Mesenchymal stem cell (in vitro differentiated cells and primary cell): ENCODE measurements around the gene GUCA2A.

Experiments used
- DNase-seq: peaks from one replicate; pipeline ENCODE4 v3.0.0-alpha.2; 2013
- H2AFZ ChIP-seq: one replicate; pipeline ENCODE4 v1.6.1; 2013; ENCODE audit warnings: low read depth, mild to moderate bottlenecking, control low read depth, inconsistent platforms, low read length, moderate library complexity
- H2AK5ac ChIP-seq: 2 replicates; pipeline ENCODE4 v1.6.1; 2013; ENCODE audit warnings: low read length, moderate library complexity, mild to moderate bottlenecking, inconsistent platforms; ENCODE audit not compliant: severe bottlenecking
- H2BK120ac ChIP-seq: one replicate; pipeline ENCODE4 v1.6.1; 2013; ENCODE audit warnings: low read depth, mild to moderate bottlenecking, inconsistent platforms, low read length, moderate library complexity
- H2BK12ac ChIP-seq, 2 experiments: one replicate each; pipeline ENCODE4 v1.6.1; 2013; ENCODE audit warnings: inconsistent platforms in 2 of 2, low read length in 2 of 2, mild to moderate bottlenecking in 2 of 2, moderate library complexity in 2 of 2, control low read depth in 1 of 2
- H2BK15ac ChIP-seq: one replicate; pipeline ENCODE4 v1.6.1; 2013; ENCODE audit warnings: mild to moderate bottlenecking, low read depth, inconsistent platforms; ENCODE audit not compliant: poor library complexity, severe bottlenecking
- H2BK5ac ChIP-seq: 2 replicates; pipeline ENCODE4 v1.6.1; 2013; ENCODE audit warnings: low read depth, mild to moderate bottlenecking, low read length, control low read depth, inconsistent platforms; ENCODE audit not compliant: poor library complexity, severe bottlenecking
- H3K14ac ChIP-seq, 2 experiments: one replicate each; pipeline ENCODE4 v1.6.1; 2013; ENCODE audit warnings: inconsistent platforms in 2 of 2, low read length in 2 of 2, control low read depth in 1 of 2, mild to moderate bottlenecking in 1 of 2, moderate library complexity in 1 of 2
- H3K18ac ChIP-seq, 2 experiments: one replicate each; pipeline ENCODE4 v1.6.1; 2013; ENCODE audit warnings: inconsistent platforms in 2 of 2, low read length in 2 of 2, control low read depth in 1 of 2, low read depth in 1 of 2, mild to moderate bottlenecking in 1 of 2
- H3K23ac ChIP-seq, 2 experiments: one replicate each; pipeline ENCODE4 v1.6.1; 2013; ENCODE audit warnings: inconsistent platforms in 2 of 2, low read length in 2 of 2, mild to moderate bottlenecking in 2 of 2, moderate library complexity in 2 of 2, control low read depth in 1 of 2
- H3K27ac ChIP-seq: 2 replicates; pipeline ENCODE4 v1.5.1; 2013; ENCODE audit warnings: mild to moderate bottlenecking, moderate library complexity, low read length, control low read depth, inconsistent platforms; ENCODE audit not compliant: poor library complexity, severe bottlenecking
- H3K27me3 ChIP-seq, 2 experiments: 2 replicates each; pipeline versions ENCODE4 v1.6.1 to v1.7.0; 2013; ENCODE audit warnings: low read length in 2 of 2, mild to moderate bottlenecking in 2 of 2, moderate library complexity in 2 of 2, control low read depth in 1 of 2, inconsistent platforms in 1 of 2; ENCODE audit not compliant: control insufficient read depth in 1 of 2, insufficient read depth in 1 of 2
- H3K36me3 ChIP-seq, 2 experiments: 2 replicates each; pipeline versions ENCODE4 v1.6.1 to v1.7.0; 2013; ENCODE audit warnings: low read length in 2 of 2, control low read depth in 1 of 2, inconsistent platforms in 1 of 2, low read depth in 1 of 2, mild to moderate bottlenecking in 1 of 2; ENCODE audit not compliant: insufficient read depth in 2 of 2, control insufficient read depth in 1 of 2
- H3K4ac ChIP-seq, 2 experiments: one replicate each; pipeline ENCODE4 v1.6.1; 2013; ENCODE audit warnings: inconsistent platforms in 2 of 2, low read length in 2 of 2, mild to moderate bottlenecking in 2 of 2, moderate library complexity in 2 of 2, control low read depth in 1 of 2, low read depth in 1 of 2
- H3K4me1 ChIP-seq: 2 replicates; pipeline ENCODE4 v1.6.1; 2013; ENCODE audit warnings: low read depth, low read length, control low read depth; ENCODE audit not compliant: control insufficient read depth, insufficient read depth
- H3K4me2 ChIP-seq: 2 replicates; pipeline ENCODE4 v1.6.1; 2013; ENCODE audit warnings: low read length, mild to moderate bottlenecking, inconsistent platforms; ENCODE audit not compliant: poor library complexity, severe bottlenecking
- H3K4me3 ChIP-seq, 2 experiments: 2 replicates each; pipeline versions ENCODE4 v1.5.1 to v1.7.0; 2013; ENCODE audit warnings: low read length in 2 of 2, mild to moderate bottlenecking in 2 of 2, control low read depth in 1 of 2, low read depth in 1 of 2; ENCODE audit not compliant: insufficient read depth in 1 of 2
- H3K79me1 ChIP-seq: replicated peaks from 2 replicates; pipeline ENCODE4 v1.6.1; 2013; ENCODE audit warnings: mild to moderate bottlenecking, control low read depth, low read length, inconsistent platforms; ENCODE audit not compliant: poor library complexity, severe bottlenecking
- H3K9ac ChIP-seq: 2 replicates; pipeline ENCODE4 v1.7.0; 2013; ENCODE audit warnings: mild to moderate bottlenecking, low read length, moderate library complexity
- H3K9me3 ChIP-seq: 2 replicates; pipeline ENCODE4 v1.7.0; 2013; ENCODE audit warnings: mild to moderate bottlenecking, low read length; ENCODE audit not compliant: control insufficient read depth
- H4K8ac ChIP-seq: one replicate; pipeline ENCODE4 v1.6.1; 2013; ENCODE audit warnings: inconsistent platforms, mild to moderate bottlenecking, low read length, moderate library complexity
- H4K91ac ChIP-seq: one replicate; pipeline ENCODE4 v1.6.1; 2013; ENCODE audit warnings: mild to moderate bottlenecking, low read length, inconsistent platforms
- WGBS: methylation state at CpG from one replicate; pipeline ENCODE4 v1.1.7; 2013; ENCODE audit warnings: mixed read lengths; 5-methylcytosine and 5-hydroxymethylcytosine counted together

The GUCA2A gene

GRCh38 chr1:42173961-42174735 is 9.6 kb upstream of the GUCA2A start:
- no peak for DNase-seq

GRCh38 chr1:42173155-42173933 is 8.8 kb upstream of the GUCA2A start:
- H3K4me2 ChIP-seq, result no peak overlapping the region
- peaks cover 9% of the 10 kb centered on the region for H3K4me1 ChIP-seq
- H2AK5ac ChIP-seq, result no peak overlapping the region
- DNase-seq, result peak; percentile 44
- H3K9ac ChIP-seq, result no peak overlapping the region
- H3K36me3 ChIP-seq, result peaks cover 4 to 10% of the 10 kb centered on the region in 2 experiments
- no peak overlapping the region for H2BK15ac ChIP-seq
- no peak overlapping the region for H4K8ac ChIP-seq
- H2AFZ ChIP-seq, result no peak overlapping the region
- H3K18ac ChIP-seq, result no peak overlapping the region
- H3K9me3 ChIP-seq, result no peaks in the 10 kb centered on the region
- no peak overlapping the region for H3K23ac ChIP-seq
- H2BK120ac ChIP-seq, result no peak overlapping the region
- H3K14ac ChIP-seq, result no peak overlapping the region
- no peak overlapping the region for H2BK5ac ChIP-seq
- no peak overlapping the region for H3K4me3 ChIP-seq
- peaks cover 9% of the 10 kb centered on the region for H3K79me1 ChIP-seq
- 46% methylated on average over 9 of the region's 9 CpGs for WGBS
- no peak overlapping the region for H3K4ac ChIP-seq
- no peak overlapping the region for H4K91ac ChIP-seq
- H3K27me3 ChIP-seq, result peaks cover 5 to 8% of the 10 kb centered on the region in 2 experiments
- no peak overlapping the region for H2BK12ac ChIP-seq
- no peak overlapping the region for H3K27ac ChIP-seq

More at GRCh38 chr1:42173961-42174735, 9.6 kb upstream of the GUCA2A start:
- 98% methylated on average over 6 of the region's 8 CpGs for WGBS
- Histone ChIP-seq H3K4me1 (peaks cover 9% of the 10 kb centered on the region), H3K18ac (no peak overlapping the region), H2BK15ac (no peak overlapping the region), H3K79me1 (peaks cover 9% of the 10 kb centered on the region), H4K8ac (no peak overlapping the region), H3K23ac (no peak overlapping the region), H3K27me3 (peaks cover 5 to 8% of the 10 kb centered on the region in 2 experiments), H3K36me3 (peaks cover 7 to 10% of the 10 kb centered on the region in 2 experiments), H4K91ac (no peak overlapping the region), H3K27ac (no peak overlapping the region), H2AK5ac (no peak overlapping the region), H3K9ac (no peak overlapping the region), H2BK12ac (no peak overlapping the region), H2BK120ac (no peak overlapping the region), H2AFZ (no peak overlapping the region), H3K4me3 (no peak overlapping the region), H3K14ac (no peak overlapping the region), H3K4ac (no peak overlapping the region), H3K4me2 (no peak overlapping the region), H2BK5ac (no peak overlapping the region), H3K9me3 (no peaks in the 10 kb centered on the region)

DNA sequence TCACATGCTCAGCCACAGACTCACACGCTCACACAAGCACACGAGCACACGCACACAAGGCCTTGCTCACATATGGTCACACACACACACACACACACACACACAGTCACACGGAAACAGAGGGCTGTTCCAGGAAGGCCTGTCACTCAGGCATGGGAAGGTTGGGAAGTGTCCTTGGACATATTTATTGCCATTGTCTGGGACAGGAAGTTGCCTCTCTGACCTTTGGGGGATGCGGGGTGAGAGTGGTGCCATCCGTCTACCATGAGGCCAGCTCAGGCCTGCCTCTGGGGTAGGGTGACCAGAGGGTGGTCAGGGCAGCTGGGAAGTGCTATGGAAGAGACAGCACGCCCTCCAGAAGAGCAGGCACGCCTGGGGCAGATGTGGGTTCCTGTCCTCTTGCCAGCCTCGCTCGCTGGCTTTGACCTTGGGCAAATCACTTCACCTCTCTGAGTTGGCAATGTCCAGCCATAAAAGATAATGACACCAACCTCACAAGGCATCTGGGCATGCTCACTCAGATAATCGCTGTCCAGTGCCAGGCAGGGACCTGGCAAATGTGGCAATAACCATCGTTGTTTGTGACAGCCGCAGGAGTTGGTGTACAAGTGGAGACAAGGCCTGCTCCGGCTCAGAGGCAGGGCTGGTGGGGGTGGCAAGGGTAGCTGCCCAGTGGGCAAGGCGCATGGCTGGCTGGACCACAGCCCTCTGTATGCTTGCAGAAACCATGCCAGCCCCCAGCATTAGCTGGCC is 8.0 kb upstream of the GUCA2A start:
- no peak overlapping the region for H3K27ac ChIP-seq
- H4K91ac ChIP-seq, result peak overlapping the region; percentile 52
- peak; percentile 23 for DNase-seq
- H4K8ac ChIP-seq, result no peak overlapping the region
- peaks cover 8% of the 10 kb centered on the region for H3K4me1 ChIP-seq
- no peak overlapping the region for H3K9ac ChIP-seq
- no peak overlapping the region for H2BK15ac ChIP-seq
- no peak overlapping the region for H3K23ac ChIP-seq
- no peak overlapping the region for H2AFZ ChIP-seq
- H3K4me2 ChIP-seq, result no peak overlapping the region
- H3K79me1 ChIP-seq, result peaks cover 9% of the 10 kb centered on the region
- no peak overlapping the region for H2BK5ac ChIP-seq
- H3K27me3 ChIP-seq, result peaks cover 5 to 8% of the 10 kb centered on the region in 2 experiments
- no peak overlapping the region for H2AK5ac ChIP-seq
- no peak overlapping the region for H3K4me3 ChIP-seq
- H3K9me3 ChIP-seq, result no peaks in the 10 kb centered on the region
- H3K14ac ChIP-seq, result no peak overlapping the region
- H2BK120ac ChIP-seq, result no peak overlapping the region
- no peak overlapping the region for H2BK12ac ChIP-seq
- H3K36me3 ChIP-seq, result peaks cover 4 to 10% of the 10 kb centered on the region in 2 experiments
- H3K4ac ChIP-seq, result no peak overlapping the region
- WGBS, result 78% methylated on average over 14 of the region's 15 CpGs
- H3K18ac ChIP-seq, result peak overlapping the region in 1 of 2 experiments; percentile 32
